Transverse colon (tissue), 4 donors: ENCODE measurements around the gene CES2. TPM values are rescaled to one million over a fixed set of nuclear protein-coding genes. Genes with fewer than 3 reads are reported as not detected.

Experiments used
- DNase-seq: peaks from one replicate; pipeline ENCODE4 v3.0.0-alpha.2; 2019
- H3K27ac ChIP-seq, 4 donors: fragments of 200-600 bp; sonication (generic); 2 replicates each; pipeline ENCODE4 v1.5.1; 2016 to 2018; ENCODE audit warnings: inconsistent platforms in 4 of 4
- H3K27me3 ChIP-seq: fragments of 200-600 bp; sonication (generic); 2 replicates; pipeline ENCODE4 v1.5.1; 2017; ENCODE audit warnings: inconsistent platforms
- H3K36me3 ChIP-seq, 4 donors: fragments of 200-600 bp; sonication (generic); 2 replicates each; pipeline ENCODE4 v1.5.1; 2017 to 2019; ENCODE audit warnings: inconsistent platforms in 4 of 4
- H3K4me1 ChIP-seq, 4 donors: fragments of 200-600 bp; sonication (generic); 2 replicates each; pipeline ENCODE4 v1.5.1; 2017 to 2020; ENCODE audit warnings: inconsistent platforms in 4 of 4
- H3K4me3 ChIP-seq, 4 donors: fragments of 200-600 bp; sonication (generic); 1 replicate in 1 of 4; 2 replicates in 3 of 4; pipeline versions ENCODE4 v1.5.1 to v1.6.1; 2017 to 2019; ENCODE audit warnings: inconsistent platforms in 4 of 4
- H3K9me3 ChIP-seq, 2 donors: fragments of 200-600 bp; sonication (generic); 2 replicates each; pipeline ENCODE4 v1.5.1; 2017 to 2019; ENCODE audit warnings: inconsistent platforms in 2 of 2
- EP300 ChIP-seq: sonication (generic); formaldehyde crosslinking; IDR thresholded peaks from one replicate; pipeline ENCODE4 v1.6.1; 2017; ENCODE audit warnings: antibody characterized with exemption, low read depth
- POLR2A ChIP-seq: fragments of 450-650 bp; IDR thresholded peaks from one replicate; pipeline ENCODE4 v1.6.1; 2016; ENCODE audit warnings: antibody characterized with exemption, mild to moderate bottlenecking, moderate library complexity
- POLR2AphosphoS5 ChIP-seq, 3 donors: sonication (generic); formaldehyde crosslinking; IDR thresholded peaks; one replicate each; pipeline ENCODE4 v1.6.1; 2016; ENCODE audit warnings: antibody characterized with exemption in 3 of 3
- WGBS, 2 donors: methylation state at CpG; one replicate each; pipeline ENCODE4 v1.1.5; 2018; ENCODE audit warnings: low coverage in 1 of 2; 5-methylcytosine and 5-hydroxymethylcytosine counted together
- in situ Hi-C, 4 donors: fragments of 200-750 bp; cut with MboI; loops; one replicate each; pipeline versions ENCODE4 v1.15.0 to v1.15.1; 2017; ENCODE audit warnings: low sequenced_read_pairs in 3 of 4, low pct_ligation_motif_present in 1 of 4, low pct_unique_long_range_greater_than_20kb in 1 of 4
- intact Hi-C: fragments of 100-400 bp; cut with DNase I; formaldehyde crosslinking; loops from one replicate; pipeline ENCODE4 v1.15.1; 2023; ENCODE audit warnings: low total_unique reads
- total RNA-seq, 4 donors: library from RNA; depleted of rRNA; stranded (reverse); fragments of >200 nt; gene quantifications; one replicate each; pipeline ENCODE4 v1.1.0, GENCODE V29; 2016
- TF ChIP-seq, protein P1 (sequence below), 5 experiments: fragments of 200-600 bp in 3 of 5; fragments of 450-650 bp in 2 of 5; sonication (generic) in 3 of 5; IDR thresholded peaks; 1 replicate in 2 of 5; 2 replicates in 3 of 5; pipeline ENCODE4 v1.5.1; 2016 to 2017; ENCODE audit warnings: antibody characterized with exemption in 5 of 5, inconsistent platforms in 3 of 5, mild to moderate bottlenecking in 2 of 5, moderate library complexity in 1 of 5

CES2 gene
- total RNA-seq, 4 donors from 2014 or later: 462 to 1,338 (median 921) TPM

DNA sequence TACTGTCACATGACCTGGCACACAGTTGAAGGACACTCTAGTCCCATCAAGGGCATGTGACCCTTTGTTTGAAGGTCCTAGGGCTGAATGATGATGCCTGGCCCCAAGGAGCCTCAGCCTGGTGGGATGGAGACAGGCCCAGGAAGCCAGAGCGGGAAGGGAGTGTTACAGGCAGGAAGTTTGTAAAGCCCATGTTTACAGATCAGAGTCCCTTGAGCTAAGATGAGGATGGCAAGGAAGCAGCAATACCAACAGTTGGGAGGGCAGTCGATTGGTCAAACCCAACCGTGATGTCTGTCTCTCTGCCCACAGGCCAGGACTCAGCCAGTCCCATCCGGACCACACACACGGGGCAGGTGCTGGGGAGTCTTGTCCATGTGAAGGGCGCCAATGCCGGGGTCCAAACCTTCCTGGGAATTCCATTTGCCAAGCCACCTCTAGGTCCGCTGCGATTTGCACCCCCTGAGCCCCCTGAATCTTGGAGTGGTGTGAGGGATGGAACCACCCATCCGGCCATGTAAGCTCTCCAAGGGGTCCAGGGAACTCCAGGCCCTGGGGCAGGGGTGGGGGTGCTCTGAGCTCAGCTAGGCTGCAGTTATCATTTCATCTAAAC is 2.5 kb downstream of the CES2 start:
- Histone ChIP-seq H3K4me1 (peaks cover 15 to 46% (median 38%) of the 10 kb centered on the region in 4 donors), H3K36me3 (peaks cover 0 to 26% (median 13%) of the 10 kb centered on the region in 4 donors), H3K27ac (peak overlapping the region; percentile 93 to 97 (median 96)), H3K4me3 (no peak overlapping the region), H3K27me3 (no peaks in the 10 kb centered on the region), H3K9me3 (no peaks in the 10 kb centered on the region)
- intact Hi-C loops (no loop called here), in situ Hi-C loops (no loop called here)
- no peak for DNase-seq
- WGBS, 2 donors: 40 to 86% methylated on average over 1 to 10 of the region's 10 CpGs
- TF ChIP-seq, protein P1, sequence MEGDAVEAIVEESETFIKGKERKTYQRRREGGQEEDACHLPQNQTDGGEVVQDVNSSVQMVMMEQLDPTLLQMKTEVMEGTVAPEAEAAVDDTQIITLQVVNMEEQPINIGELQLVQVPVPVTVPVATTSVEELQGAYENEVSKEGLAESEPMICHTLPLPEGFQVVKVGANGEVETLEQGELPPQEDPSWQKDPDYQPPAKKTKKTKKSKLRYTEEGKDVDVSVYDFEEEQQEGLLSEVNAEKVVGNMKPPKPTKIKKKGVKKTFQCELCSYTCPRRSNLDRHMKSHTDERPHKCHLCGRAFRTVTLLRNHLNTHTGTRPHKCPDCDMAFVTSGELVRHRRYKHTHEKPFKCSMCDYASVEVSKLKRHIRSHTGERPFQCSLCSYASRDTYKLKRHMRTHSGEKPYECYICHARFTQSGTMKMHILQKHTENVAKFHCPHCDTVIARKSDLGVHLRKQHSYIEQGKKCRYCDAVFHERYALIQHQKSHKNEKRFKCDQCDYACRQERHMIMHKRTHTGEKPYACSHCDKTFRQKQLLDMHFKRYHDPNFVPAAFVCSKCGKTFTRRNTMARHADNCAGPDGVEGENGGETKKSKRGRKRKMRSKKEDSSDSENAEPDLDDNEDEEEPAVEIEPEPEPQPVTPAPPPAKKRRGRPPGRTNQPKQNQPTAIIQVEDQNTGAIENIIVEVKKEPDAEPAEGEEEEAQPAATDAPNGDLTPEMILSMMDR (IDR thresholded peaks at IDR 0.05): no peak
- no peak for TF ChIP-seq POLR2AphosphoS5 (IDR thresholded peaks at IDR 0.05)
- TF ChIP-seq POLR2A: no peak
- no peak for TF ChIP-seq EP300

DNA sequence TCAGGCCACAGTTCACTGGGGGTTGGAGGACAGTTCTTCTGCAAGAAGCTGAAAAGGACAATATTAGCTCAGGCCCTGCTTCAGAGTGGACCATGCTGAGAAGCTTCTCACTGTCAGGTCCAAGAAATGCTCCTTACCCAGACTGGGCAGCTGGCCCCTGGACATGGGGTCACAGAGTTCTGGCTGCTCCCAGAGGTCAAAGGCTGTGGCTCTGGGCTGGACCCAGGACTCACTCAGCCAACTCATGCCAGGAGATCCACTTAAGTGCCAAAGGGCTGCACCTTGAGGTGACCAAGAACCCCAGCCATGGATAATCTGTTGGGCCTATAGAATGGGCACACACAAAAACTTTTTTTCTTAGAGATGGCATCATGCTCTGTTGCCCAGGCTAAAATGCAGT is 4.0 kb downstream of the CES2 start:
- Histone ChIP-seq H3K27ac (no peak overlapping the region), H3K36me3 (peaks cover 0 to 33% (median 13%) of the 10 kb centered on the region in 4 donors), H3K9me3 (no peaks in the 10 kb centered on the region), H3K4me3 (no peak overlapping the region), H3K4me1 (peaks cover 8 to 37% (median 28%) of the 10 kb centered on the region in 4 donors), H3K27me3 (no peaks in the 10 kb centered on the region)
- in situ Hi-C loops (no loop called here), intact Hi-C loops (no loop called here)
- DNase-seq: no peak
- TF ChIP-seq, protein P1 (IDR thresholded peaks at IDR 0.05): no peak
- TF ChIP-seq POLR2A (no peak), EP300 (no peak), POLR2AphosphoS5 (IDR thresholded peaks at IDR 0.05) (no peak)

DNA sequence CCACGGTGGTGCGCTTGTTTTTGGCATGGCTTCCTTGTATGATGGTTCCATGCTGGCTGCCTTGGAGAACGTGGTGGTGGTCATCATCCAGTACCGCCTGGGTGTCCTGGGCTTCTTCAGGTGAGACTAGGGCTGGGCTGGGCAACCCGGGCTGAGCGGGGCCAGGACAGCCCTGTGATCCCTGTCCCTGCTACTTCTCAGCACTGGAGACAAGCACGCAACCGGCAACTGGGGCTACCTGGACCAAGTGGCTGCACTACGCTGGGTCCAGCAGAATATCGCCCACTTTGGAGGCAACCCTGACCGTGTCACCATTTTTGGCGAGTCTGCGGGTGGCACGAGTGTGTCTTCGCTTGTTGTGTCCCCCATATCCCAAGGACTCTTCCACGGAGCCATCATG is 4.9 kb downstream of the CES2 start:
- Histone ChIP-seq H3K36me3 (peaks cover 0 to 33% (median 13%) of the 10 kb centered on the region in 4 donors), H3K27me3 (no peaks in the 10 kb centered on the region), H3K9me3 (no peaks in the 10 kb centered on the region), H3K27ac (no peak overlapping the region), H3K4me3 (no peak overlapping the region), H3K4me1 (peaks cover 8 to 35% (median 26%) of the 10 kb centered on the region in 4 donors)
- DNase-seq: no peak
- intact Hi-C loops (loop anchor here (5.0 kb wide), 1 partner anchor 1287 kb away; no protein-coding TSS in a partner anchor), in situ Hi-C loops (no loop called here)
- TF ChIP-seq EP300 (no peak), POLR2A (no peak), POLR2AphosphoS5 (IDR thresholded peaks at IDR 0.05) (no peak)
- TF ChIP-seq, protein P1 (IDR thresholded peaks at IDR 0.05): no peak
- 94 to 100% methylated on average over 1 to 16 of the region's 16 CpGs for WGBS, 2 donors

DNA sequence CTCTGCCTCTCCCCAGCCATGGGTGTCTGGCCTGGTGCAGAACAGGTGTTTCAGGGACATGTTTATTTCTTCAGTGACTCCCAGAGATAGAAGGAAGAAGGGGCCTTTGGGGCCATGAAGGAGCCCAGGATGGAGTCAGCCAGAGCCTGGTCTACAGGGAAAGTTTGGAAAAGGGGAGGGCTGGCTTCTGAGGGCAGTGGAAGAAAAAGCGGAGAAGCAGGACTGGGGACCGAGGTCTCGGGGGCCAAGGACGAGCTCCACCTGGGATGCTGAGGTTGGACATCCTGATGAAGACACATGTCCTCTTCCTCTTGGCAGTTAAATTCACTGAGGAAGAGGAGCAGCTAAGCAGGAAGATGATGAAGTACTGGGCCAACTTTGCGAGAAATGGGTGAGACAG is 7.7 kb downstream of the CES2 start:
- Histone ChIP-seq H3K9me3 (no peaks in the 10 kb centered on the region), H3K27ac (no peak overlapping the region), H3K4me1 (peaks cover 6 to 12% (median 8%) of the 10 kb centered on the region in 4 donors), H3K4me3 (no peak overlapping the region), H3K36me3 (peaks cover 0 to 33% (median 13%) of the 10 kb centered on the region in 4 donors), H3K27me3 (no peaks in the 10 kb centered on the region)
- 95% methylated on average over 5 of the region's 5 CpGs; no CpG with 5 or more reads in 1 of the 2 donors for WGBS, 2 donors
- TF ChIP-seq EP300 (no peak), POLR2AphosphoS5 (IDR thresholded peaks at IDR 0.05) (no peak), POLR2A (no peak)
- TF ChIP-seq, protein P1 (IDR thresholded peaks at IDR 0.05): no peak
- in situ Hi-C loops: no loop called here
- DNase-seq: no peak
- intact Hi-C loops: loop anchor here (5.0 kb wide), 1 partner anchor 1284 kb away; no protein-coding TSS in a partner anchor
